Activated naive CD8-positive, alpha-beta T cell treated with anti-CD3 and anti-CD28 coated beads, Interleukin-2, amount 50 U/mL, for 16 hours (primary cell): ENCODE data around the gene TMEM87B.

Experiments used
- DNase-seq: peaks from one replicate; pipeline ENCODE4 v3.0.0-alpha.2; 2020; ENCODE audit warnings: low read depth, low spot score

Gene TMEM87B

DNA sequence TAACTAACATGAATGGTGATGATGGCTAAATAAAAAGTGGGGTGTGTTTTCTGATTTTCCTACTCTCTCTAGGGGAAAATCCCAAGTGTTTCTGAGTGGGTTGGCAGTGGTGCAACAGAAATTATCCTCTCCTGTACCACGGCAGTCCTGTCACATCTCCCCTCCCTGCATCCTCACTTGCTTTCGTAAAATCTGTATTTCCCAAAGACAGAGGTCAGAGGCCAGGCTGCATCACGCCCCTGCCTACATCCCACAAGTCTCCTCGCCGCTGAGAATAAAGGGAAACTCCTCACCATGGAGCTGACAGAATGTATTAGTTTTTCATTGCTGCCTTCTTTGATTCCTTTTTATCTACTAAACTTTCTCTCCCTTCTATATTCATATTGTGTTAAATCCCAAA, 96.2 kb downstream of the TMEM87B start:
- DNase-seq = no peak

DNA sequence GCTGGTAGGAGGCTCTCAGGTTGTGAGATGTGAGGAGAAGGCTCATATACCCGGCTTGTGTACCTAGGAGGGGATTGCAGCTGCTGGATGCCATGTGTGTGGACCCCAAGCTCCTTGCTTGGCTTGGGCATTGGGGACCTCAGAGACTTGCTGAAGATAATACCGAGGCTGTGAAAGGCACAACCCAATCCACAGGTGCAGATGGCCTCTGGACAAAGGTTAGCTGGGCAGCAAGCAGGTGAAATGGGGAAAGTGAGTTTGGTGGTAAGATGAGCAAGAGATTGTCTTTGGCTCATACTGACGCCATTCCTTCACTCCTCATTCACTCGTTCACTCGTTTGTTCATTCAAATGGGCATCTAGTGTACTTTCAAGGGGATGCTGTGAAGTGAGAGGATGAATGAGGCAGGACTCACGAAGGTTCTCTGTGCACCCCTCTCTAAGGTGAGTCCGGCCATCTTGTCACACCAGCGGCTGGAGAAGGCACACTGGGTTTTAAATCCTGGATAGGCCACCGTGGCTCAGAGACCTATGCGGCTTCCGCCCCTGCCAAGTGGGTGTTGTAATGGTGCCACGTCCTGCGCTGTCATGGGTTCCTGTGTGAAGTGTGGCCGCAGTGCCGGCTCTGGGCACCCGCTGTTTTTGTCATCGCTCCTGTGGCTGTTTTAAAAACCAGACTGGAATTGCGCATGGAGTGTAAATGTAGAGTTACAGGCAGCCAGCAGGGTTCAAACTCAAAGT, 96.8 kb downstream of the TMEM87B start:
- no peak for DNase-seq

DNA sequence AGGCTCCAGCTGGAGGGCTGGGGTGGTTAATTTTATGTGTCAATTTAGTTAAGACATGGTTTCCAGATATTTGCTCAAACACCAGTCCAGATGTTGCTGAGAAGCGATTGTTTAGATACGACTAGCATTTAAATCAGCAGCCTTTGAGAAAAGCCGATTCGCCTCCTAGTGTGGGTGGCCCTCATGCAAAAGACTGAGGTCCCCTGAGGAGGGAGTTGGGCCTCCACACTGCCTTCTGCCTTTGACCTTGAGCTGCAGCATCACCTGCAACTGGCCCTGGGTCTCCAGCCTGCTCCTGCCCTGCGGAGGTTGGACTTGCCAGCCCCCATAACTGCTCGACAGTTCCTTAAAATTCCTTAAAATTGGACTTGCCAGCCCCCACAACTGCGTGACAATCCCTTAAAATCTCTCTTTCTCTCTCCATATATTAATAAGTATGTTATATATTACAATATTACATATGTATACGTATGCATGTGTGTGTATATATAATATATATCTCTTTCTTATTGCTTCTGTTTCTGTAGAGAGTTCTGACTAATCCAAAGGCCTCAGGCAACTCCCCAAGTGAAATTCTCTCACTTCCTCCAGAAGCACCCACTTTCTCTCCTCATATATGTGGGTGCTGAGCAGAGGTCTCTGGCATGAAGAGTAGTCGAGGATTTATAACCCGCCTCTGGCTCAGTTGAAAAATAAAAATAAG, 97.6 kb downstream of the TMEM87B start:
- DNase-seq = no peak

DNA sequence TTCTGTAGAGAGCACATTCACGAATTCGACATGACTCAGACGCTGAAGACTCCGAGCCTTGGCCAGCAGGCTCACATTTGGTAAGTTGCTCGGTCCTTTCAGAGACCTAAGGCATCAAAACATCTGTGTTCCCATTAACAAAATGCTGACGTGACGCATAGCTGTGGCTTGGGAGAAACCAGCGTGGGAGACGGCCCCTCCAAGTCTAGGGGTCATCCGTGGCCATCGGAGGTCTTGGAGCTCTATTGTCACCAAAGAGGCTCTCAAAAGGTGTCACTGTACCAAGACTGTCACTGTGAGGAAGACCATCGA, 98.1 kb downstream of the TMEM87B start:
- DNase-seq = no peak

DNA sequence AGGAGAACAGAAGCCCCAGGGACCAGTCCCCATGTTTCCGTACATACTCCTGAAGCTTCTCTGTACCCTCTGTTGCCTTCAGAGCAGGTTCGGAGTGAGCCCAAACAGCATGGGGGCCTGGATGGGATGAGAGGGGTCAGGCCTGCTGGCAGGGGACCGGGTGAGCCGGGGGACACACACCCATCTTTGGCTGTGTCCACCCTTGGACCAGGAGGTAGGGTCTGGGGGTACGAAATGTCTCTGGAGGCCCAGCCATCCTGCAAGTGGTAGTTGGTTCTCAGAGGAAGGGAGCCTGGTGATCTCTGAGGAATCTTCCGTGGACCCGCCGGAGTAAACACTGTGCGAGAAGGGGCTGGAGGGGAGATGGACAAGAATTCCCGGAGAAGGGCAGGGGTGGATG, 98.4 kb downstream of the TMEM87B start:
- no peak for DNase-seq

DNA sequence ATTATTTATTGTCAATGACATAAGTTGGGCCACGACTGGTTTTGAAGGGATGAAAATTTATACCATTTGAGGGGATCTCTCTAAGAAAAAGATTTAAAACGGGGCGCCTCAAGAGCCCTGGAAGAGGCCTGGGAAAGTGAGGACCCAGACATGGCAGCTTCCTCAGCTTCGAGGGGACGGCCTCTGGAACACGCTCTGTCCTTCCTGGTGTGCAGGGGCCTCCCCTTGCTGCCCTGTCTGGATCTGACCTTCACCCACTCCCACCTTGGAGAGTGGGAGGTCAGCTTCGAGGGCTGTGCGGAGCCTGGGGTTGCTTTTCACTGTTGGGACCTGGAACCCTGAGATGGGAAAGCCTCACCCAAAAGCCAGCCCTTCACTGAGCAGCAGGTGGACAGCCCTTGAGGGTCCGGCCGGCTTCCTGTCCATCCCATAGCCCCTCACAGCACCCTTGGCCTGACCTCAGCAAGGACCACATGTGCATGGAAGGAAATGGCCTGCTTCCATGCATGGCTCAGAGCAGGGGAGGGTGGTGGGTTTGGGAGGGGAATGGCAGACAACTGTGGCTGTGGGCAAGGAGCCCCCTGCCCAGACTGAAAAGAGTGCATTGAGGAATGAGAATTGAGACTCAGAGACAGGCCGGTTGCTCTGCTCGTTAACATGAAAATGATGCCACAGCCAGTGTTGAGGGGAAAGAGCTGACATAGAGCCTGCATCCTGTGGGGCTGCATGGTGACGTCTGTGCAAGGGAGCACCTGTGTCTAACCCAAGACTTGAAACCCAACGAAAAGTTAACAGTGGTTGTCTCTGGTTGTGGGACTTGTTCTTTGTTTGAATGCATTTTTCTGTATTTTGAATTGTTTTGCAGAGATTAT, 99.4 kb downstream of the TMEM87B start:
- no peak for DNase-seq

DNA sequence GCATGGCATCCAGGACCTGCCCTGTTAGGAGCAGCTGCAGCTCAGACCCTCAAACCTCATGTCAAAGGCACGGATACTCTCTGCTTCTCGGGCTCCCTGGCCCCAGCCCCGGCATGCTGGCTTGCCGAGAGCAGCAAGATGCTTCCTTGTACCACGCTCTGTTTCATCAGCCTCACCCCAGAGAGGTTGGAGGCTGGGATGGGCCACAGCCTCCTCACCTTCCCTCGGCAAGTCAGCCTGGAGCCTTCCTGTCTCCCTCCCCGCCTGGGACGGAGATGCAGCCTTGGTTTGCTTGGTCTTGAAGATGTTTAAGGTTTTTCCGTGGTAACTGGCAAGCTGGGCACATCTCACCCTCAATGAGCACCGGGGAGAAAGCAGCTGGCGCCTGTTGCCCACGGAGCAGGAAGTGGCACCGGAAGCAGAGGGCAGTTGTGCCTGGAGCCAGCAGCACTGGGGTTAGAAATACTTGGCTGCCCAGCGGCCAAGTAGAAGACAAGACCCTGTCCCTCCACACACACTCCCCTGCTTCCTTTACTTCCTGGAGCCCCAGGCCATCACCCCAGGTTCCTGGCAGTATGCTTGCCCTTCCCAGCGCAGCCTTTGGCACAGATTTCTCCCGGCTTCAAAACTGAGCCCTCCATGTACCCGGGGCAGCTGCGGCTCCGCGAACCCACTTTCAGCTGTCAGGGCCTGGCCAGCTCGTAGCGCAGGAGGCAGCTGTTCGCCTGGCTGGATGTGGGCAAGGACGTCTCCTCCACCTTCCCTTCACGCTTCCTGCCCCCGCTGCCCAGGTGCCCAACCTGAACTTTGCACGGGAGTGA, 100.5 kb downstream of the TMEM87B start:
- DNase-seq = no peak

DNA sequence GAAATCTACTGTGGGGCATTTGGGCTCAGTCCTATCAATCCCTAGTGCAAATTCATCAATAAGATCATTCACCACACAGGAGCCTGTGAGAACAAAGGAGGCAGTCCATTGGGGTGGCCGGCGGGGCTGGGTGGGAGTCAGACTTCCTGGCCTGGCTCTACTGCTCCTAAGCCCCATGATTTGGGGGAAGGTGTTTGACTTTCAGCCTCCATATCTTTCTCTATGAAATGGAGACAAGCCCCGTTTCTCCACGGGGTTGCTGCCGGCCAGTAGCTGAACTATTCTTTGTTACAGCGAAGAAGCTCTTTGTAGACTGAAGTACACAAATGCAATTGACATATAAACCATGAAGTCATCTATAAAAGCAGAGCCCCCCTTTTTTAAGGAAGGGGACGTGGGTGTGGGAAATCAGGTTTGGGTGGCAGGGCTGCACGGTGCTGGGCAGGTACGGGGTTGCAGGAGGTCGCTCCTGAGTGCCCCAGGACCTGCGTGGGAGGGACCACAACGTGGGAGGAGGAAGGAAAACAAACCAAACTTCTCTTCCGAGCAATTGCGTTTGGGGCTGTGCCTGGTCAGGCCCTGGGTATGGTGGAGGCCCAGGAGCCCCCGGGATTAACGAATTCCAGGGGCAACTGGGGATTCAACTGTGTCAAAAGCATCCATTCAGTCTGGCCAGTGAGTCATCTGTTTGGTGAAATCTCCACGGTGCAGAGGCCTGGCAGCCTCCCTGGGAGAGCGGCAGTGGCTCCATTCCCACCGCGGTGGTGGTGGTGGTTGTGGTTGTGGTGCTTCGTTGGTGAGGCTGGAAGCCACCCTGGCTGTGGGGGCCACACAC, 101.3 kb downstream of the TMEM87B start:
- DNase-seq = no peak

DNA sequence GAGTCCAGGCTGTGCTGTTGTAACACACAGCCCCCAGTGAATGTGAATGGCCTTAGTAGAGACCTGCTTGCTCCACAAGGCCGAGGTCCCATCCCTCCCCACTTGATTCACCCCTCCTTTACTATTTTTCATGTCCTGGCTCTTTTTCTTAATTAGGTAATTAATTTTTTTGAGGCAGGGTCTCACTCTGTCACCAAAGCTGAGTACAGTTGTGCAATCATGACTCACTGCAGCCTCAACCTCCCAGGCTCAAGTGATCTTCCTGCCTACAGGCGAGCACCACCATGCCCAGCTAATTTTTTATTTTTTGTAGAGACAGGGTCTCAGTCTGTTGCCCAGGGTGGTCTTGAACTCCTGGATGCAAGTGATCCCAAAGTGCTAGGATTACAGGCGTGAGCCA, 102.4 kb downstream of the TMEM87B start:
- no peak for DNase-seq

DNA sequence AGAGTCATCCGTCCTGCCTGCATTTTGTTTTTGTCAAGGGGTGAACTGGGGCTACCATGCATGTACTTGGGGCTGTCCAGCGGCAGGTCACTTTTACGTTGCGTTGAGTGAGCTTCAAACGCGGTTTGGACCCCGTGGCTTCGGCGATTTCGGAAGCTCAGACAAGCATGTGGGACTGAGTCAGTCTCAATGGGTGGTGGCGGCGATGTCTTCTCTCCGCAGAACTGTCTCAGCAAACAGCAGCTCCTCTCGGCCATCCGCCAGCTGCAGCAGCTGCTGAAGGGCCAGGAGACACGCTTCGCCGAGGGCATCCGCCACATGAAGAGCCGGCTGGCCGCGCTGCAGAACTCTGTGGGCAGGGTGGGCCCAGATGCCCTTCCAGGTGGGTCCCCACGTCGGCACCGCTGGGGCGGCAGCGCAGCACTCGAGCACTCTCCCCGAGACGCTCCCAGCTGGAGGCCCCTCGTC, 104.4 kb downstream of the TMEM87B start:
- DNase-seq = no peak

DNA sequence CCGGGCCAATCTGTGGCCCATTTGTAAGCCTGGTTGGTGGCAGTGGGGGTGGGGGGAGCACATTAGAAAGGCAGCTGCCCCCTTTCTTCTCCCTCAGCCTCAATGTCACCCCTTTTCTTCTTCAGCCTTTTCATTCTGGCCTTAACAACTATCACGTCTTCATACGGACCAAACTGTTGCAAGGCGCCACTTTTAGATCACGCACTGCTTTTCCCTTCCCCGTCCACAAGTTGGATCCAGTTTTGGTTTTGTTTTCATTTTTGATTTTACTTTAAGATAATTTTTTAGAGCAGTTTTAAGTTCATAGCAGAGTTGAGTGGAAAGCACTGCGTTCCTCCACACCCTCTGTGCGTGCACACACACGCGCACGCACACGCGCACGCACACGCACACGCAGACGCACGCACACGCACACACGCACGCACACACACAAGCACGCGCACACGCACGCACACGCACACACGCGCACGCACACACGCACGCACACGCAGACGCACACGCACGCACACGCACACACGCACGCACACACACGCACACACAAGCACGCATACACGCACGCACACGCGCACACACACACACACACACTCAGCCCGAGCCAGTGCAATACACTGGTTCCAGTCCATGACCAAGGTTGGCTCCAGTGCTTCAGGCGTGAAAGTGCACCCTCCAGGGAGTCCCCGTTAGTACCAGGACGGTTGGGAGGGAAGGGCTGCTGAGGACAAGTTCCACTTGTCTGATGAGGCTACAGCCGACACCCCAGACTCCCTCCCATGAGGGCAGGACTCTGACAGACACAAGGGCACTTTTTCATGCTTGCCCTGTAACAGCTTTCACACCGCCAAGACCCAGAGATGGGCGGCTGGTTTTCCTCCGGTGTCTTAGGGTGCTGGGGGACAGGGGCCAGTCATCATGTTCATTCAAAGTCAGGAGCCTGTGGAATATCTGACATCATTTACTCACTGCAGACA, 105.5 kb downstream of the TMEM87B start:
- no peak for DNase-seq

DNA sequence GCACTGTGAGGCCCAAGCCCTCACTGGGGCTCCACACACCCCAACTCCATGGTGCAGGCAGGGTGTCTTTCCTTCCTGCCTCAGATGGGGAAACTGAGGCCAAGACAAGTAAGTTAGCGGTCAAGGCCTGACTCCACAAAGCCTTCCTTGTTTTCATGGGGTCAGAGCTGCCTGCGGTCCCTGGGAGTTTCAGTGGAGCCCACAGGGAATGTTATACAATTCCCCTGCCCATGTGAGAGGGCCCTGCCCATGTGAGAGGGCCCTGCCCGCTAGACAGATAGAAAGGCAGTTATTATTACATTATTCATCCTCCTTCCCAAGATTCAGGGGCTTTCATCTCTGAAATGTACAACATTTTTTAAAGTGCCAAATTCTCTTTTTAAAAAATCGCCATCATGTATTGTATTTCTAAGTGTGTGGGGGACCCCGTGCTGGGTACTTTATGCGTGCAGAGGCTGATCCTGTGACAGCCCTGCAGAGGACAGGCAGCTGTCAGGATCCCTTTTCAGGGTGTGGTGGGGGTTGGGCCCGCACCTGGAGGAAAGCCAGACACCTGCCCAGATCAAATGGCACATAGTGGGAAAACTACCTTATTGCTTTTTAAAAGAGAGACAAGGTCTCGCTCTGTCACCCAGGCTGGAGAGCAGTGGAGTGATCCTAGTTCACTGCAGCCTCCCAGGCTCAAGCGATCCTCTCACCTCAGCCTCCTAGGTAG, 106.5 kb downstream of the TMEM87B start:
- DNase-seq = no peak

DNA sequence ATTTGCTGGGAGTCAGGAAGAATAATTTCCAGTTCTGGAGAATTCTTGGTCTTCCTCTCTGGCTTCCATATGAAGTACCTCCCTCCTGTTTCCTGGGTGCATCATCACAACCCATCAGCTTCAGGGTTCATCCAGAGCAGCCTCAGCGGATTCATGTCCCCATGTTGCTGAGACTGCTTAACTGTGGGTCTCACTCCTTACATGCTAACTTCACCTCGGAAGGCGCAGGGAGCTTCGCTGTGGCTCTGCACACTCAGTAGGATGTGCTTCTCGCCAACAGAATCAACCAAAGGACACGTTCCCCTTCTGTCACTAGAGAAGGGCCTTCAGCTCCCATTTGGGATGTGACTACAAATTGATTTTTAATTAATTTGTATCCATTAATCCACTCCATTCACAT, 107.3 kb downstream of the TMEM87B start:
- DNase-seq = no peak

DNA sequence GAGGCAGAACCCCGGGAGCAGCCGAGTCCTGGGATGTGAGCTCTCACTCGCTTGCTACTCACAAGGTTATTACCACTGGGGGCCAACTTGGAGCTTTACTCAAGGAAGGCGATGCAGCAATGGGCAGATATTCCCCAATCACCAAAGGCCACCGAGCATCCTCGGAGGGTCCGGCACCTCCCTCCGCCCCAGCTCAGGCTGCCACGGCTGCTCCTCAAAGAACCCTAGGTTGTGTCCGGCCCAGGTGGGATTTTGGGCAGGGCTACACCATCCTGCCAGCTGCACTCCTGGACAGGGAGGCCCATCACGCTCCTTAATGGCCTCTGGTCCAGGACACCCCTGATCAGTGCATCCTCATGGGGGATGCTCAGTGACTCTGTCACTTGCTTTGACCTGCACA, 107.9 kb downstream of the TMEM87B start:
- DNase-seq = no peak

DNA sequence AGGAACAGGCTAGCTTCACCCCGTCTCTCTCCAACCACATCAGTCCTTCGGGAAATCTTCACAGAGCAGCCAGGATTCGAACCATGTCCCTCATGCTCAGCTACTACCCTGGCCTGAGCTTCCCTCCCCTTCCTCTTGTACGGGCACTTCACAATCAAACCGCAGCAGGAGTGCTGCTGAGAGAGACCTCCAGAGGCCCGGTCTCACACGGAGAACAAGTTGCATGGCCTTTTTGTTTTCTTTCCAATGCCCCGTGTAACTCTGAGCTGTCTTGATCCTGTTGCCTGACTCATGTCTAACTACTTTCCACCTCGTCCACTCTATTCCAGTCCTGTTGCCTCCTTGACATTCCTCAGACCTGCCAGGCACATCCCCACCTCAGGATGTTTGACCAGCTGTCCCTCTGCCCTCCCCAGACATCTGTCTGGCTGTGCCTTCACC, 108.5 kb downstream of the TMEM87B start:
- DNase-seq = no peak

DNA sequence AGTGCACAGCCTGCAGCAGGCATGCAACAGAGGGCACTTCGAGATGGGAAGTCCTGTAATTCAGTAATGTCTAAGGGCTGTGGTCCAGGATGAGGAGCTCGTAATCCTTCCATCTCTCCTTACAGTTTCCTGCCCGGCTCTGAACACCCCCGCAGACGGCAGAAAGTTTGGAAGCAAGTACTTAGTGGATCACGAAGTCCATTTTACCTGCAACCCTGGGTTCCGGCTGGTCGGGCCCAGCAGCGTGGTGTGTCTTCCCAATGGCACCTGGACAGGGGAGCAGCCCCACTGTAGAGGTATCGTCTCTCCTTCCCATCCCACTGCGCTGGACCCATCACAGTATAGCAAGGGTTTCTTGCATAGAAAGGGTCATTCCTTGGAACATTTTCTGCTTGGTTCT, 109.8 kb downstream of the TMEM87B start:
- no peak for DNase-seq

DNA sequence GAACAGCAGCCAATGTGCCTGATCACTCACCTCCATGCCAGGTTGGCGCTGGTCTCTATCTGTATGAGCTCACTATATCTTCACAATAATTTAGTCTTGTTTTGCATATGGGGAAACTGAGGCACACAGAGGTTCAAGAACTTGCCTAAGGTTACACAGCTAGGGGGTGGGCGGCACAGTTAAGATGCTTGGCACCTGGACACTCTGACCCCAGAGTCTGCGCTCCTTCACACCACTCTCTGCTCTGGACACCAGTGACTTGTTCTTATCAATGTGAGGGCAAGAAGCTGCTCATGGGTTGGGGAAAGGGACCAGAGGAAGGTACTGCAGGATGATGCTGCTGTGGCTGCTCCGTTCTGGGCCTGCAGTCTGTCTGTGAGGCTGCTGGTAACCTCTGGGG, 110.2 kb downstream of the TMEM87B start:
- DNase-seq = no peak

DNA sequence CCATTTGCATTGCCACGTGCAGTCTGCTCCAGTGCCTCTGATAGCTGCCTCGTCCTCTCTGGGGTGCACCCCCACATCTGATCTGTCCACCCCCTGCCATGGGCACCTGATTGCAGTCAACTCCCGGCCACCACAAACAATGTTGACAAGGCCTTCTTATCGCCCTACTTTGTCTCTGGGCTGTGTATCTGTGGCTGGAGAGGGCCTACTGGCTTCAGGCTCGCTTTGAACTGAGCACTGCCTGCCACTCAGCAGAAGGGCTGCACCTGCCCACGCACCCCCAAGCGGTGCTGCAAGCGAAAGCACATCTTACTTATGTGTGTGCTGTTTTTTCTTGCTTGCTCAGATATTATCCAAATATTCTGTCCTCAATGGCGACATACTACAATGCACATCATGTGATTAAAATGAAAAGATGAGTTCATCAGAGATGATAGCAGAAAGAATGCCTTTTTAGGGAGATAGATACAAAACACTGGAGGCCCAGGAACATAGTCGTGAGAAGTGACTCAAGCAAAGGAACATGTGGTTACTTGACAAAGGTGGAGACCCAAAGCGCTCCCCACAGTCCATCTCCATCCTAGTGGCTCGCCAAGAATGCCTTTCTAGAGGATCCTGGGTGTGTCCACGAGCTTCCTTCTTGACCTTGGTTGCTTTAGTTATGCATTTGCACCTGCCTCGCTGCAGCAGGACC, 111.9 kb downstream of the TMEM87B start:
- no peak for DNase-seq
